Activated CD4-positive, alpha-beta T cell treated with anti-CD3 and anti-CD28 coated beads, Interleukin-2, amount 50 U/mL, for 48 hours (primary cell): ENCODE data around the gene VANGL1.

ENCODE experiments used
- DNase-seq, 2 experiments: peaks; one replicate each; pipeline ENCODE4 v3.0.0-alpha.2; 2020

The VANGL1 gene

GRCh38 chr1:115710859-115711624 lies 69.3 kb downstream of the VANGL1 start:
- DNase-seq: no peak

GRCh38 chr1:115712911-115713609 lies 71.3 kb downstream of the VANGL1 start:
- DNase-seq: no peak

GRCh38 chr1:115713906-115714305 lies 72.1 kb downstream of the VANGL1 start:
- no peak for DNase-seq

- DNase-seq: no peak
These were observed 72.9 kb downstream of the VANGL1 start for GRCh38 chr1:115714572-115715141.

GRCh38 chr1:115717541-115717940 lies 75.8 kb downstream of the VANGL1 start:
- DNase-seq: peak; percentile 18 to 33

- DNase-seq: no peak
These were observed 76.4 kb downstream of the VANGL1 start for GRCh38 chr1:115718011-115718754.

GRCh38 chr1:115719285-115719684 lies 77.5 kb downstream of the VANGL1 start:
- no peak for DNase-seq

- no peak for DNase-seq
These were observed 80.5 kb downstream of the VANGL1 start for GRCh38 chr1:115722221-115722620.

GRCh38 chr1:115723756-115724155 lies 82.0 kb downstream of the VANGL1 start:
- DNase-seq: no peak

- DNase-seq: no peak
These were observed 83.8 kb downstream of the VANGL1 start for GRCh38 chr1:115725600-115725999.

GRCh38 chr1:115726161-115726560 lies 84.4 kb downstream of the VANGL1 start:
- DNase-seq: no peak

- DNase-seq: no peak
These were observed 84.8 kb downstream of the VANGL1 start for GRCh38 chr1:115726570-115726969.

- no peak for DNase-seq
These were observed 86.0 kb downstream of the VANGL1 start for GRCh38 chr1:115727706-115728249.

GRCh38 chr1:115728341-115728740 lies 86.6 kb downstream of the VANGL1 start:
- DNase-seq: no peak

- DNase-seq: no peak
These were observed 88.0 kb downstream of the VANGL1 start for GRCh38 chr1:115729756-115730155.

- DNase-seq: no peak
These were observed 90.5 kb downstream of the VANGL1 start for GRCh38 chr1:115732316-115732715.

GRCh38 chr1:115740811-115741210 lies 99.0 kb downstream of the VANGL1 start:
- DNase-seq: no peak

- no peak for DNase-seq
These were observed 103.0 kb downstream of the VANGL1 start for GRCh38 chr1:115744646-115745275.

GRCh38 chr1:115746021-115746690 lies 104.4 kb downstream of the VANGL1 start:
- no peak for DNase-seq
